ENCODE data around the gene KIF16B. TPM values are rescaled to one million over a fixed set of nuclear protein-coding genes. Genes with fewer than 3 reads are reported as not detected.

Gene KIF16B
- total RNA-seq, 1 experiment from 2014 or later = 7.0 TPM

DNA sequence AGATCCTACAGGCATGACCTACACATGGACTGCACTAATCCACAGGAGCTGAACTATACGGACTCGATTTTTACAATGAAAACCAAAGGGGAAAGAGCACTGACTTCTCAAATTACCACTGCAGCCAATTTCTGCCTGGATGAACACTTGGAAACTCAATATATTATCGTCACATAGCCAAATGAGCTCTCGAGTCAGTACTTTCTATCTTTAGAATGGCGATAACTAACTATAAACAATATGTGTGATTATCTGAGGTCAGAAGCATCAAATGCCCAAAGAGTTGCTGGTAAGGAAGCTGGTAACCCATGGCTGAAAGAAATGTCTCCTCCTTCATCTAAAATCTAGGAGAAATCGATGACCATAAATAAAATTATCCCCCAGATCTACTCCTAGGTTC is 86.7 kb downstream of the KIF16B start (continued):
- TF ChIP-seq, protein P1, sequence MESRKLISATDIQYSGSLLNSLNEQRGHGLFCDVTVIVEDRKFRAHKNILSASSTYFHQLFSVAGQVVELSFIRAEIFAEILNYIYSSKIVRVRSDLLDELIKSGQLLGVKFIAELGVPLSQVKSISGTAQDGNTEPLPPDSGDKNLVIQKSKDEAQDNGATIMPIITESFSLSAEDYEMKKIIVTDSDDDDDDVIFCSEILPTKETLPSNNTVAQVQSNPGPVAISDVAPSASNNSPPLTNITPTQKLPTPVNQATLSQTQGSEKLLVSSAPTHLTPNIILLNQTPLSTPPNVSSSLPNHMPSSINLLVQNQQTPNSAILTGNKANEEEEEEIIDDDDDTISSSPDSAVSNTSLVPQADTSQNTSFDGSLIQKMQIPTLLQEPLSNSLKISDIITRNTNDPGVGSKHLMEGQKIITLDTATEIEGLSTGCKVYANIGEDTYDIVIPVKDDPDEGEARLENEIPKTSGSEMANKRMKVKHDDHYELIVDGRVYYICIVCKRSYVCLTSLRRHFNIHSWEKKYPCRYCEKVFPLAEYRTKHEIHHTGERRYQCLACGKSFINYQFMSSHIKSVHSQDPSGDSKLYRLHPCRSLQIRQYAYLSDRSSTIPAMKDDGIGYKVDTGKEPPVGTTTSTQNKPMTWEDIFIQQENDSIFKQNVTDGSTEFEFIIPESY (IDR thresholded peaks at IDR 0.05; ENCODE audit: extremely low read depth, insufficient replicate concordance, low read length) = no peak
- TF ChIP-seq, protein P2, sequence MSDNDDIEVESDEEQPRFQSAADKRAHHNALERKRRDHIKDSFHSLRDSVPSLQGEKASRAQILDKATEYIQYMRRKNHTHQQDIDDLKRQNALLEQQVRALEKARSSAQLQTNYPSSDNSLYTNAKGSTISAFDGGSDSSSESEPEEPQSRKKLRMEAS (IDR thresholded peaks at IDR 0.05) = no peak
- TF ChIP-seq YY1 (IDR thresholded peaks at IDR 0.05; ENCODE audit: extremely low read depth, insufficient replicate concordance, low read depth, low read length) = no peak
- TF ChIP-seq, protein P3, sequence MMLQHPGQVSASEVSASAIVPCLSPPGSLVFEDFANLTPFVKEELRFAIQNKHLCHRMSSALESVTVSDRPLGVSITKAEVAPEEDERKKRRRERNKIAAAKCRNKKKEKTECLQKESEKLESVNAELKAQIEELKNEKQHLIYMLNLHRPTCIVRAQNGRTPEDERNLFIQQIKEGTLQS (IDR thresholded peaks at IDR 0.05) = no peak

DNA sequence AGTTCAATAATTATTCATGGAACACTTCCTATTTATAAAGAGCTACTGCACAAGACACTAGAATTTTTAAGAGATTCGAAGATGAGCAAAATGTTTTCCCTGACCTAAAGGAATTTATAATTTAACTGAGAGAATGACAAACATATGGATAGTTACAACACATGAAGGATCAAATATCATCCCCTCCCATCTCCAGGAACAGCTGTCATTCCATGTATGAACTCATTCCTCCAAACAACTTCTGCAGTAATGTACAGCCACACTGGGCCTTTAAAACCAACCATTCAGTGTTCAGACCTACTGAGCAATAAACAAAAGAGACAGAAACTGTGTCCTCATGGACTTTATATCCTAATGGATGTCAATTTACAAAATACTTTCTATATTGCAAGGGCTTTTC is 87.8 kb downstream of the KIF16B start:
- H3K4me3 ChIP-seq (replicated peaks in 1 of 2; ENCODE audit: low read depth in 1 of 2, low read length in 2 of 2) = no peak overlapping the region
- POLR2A ChIA-PET = no interaction called here
- no peak overlapping the region for H3K9ac ChIP-seq (ENCODE audit: low read length)
- no peak overlapping the region for H3K4me2 ChIP-seq (ENCODE audit: low read length)
- no peak overlapping the region for H2AFZ ChIP-seq (ENCODE audit: low read depth, low read length, poor library complexity, severe bottlenecking)
- RAD21 ChIA-PET (ENCODE audit: low non-redundant PET in 1 of 2, low total read pairs in 2 of 2, uncharacterized antibody in 2 of 2, unreplicated experiment in 2 of 2) = no interaction called here
- H3K79me2 ChIP-seq (ENCODE audit: insufficient read depth, low read length) = no peaks in the 10 kb centered on the region
- CTCF ChIA-PET = interaction anchor here (1.6 kb wide), 1 partner anchor 9 kb away, joined by 5 read pairs; no protein-coding TSS in a partner anchor
- H3K27ac ChIP-seq (ENCODE audit: low read depth, low read length) = no peak overlapping the region
- no TSS peak for BruUV-seq (replicated peaks)
- H4K20me1 ChIP-seq (ENCODE audit: insufficient read depth) = no peaks in the 10 kb centered on the region
- intact Hi-C loops (cut with micrococcal nuclease) = no loop called here
- H3K27me3 ChIP-seq (ENCODE audit: insufficient read depth, low read length) = no peaks in the 10 kb centered on the region
- no peak for DNase-seq (ENCODE audit: low read depth, low spot score)
- H3K9me2 ChIP-seq (ENCODE audit: insufficient read depth) = no peaks in the 10 kb centered on the region
- H3K4me1 ChIP-seq (ENCODE audit: control insufficient read depth in 1 of 2, insufficient read depth in 2 of 2, low read length in 2 of 2) = no peaks in the 10 kb centered on the region
- ATAC-seq = no peak
- no peaks in the 10 kb centered on the region for H3K36me3 ChIP-seq (ENCODE audit: control insufficient read depth in 1 of 2, insufficient read depth in 2 of 2, low read length in 2 of 2)
- no peaks in the 10 kb centered on the region for H3K9me3 ChIP-seq (ENCODE audit: control insufficient read depth in 1 of 2, insufficient read depth in 1 of 2, low read depth in 1 of 2, low read length in 2 of 2)
- TF ChIP-seq TCF7L2 (IDR thresholded peaks at IDR 0.05; ENCODE audit: borderline replicate concordance, extremely low read depth, insufficient read depth, insufficient read length) (no peak), CBX3 (IDR thresholded peaks at IDR 0.05; ENCODE audit: low read depth) (no peak), EZH2phosphoT487 (IDR thresholded peaks at IDR 0.05; ENCODE audit: borderline replicate concordance) (no peak), SRF (IDR thresholded peaks at IDR 0.05; ENCODE audit: low read depth) (no peak), YY1 (IDR thresholded peaks at IDR 0.05; ENCODE audit: extremely low read depth, insufficient replicate concordance, low read depth, low read length) (no peak), POLR2A (IDR thresholded peaks at IDR 0.05; ENCODE audit: borderline replicate concordance, extremely low read depth, insufficient read depth, insufficient read length) (no peak), POLR2AphosphoS5 (IDR thresholded peaks at IDR 0.05; ENCODE audit: low read depth, low read length) (no peak), SIN3A (IDR thresholded peaks at IDR 0.05; ENCODE audit: low read depth) (no peak), CEBPB (IDR thresholded peaks at IDR 0.05; ENCODE audit: low read depth) (no peak), FOSL1 (IDR thresholded peaks at IDR 0.05; ENCODE audit: low read depth) (no peak), EGR1 (IDR thresholded peaks at IDR 0.05; ENCODE audit: low read depth) (no peak)
- TF ChIP-seq, protein P4, sequence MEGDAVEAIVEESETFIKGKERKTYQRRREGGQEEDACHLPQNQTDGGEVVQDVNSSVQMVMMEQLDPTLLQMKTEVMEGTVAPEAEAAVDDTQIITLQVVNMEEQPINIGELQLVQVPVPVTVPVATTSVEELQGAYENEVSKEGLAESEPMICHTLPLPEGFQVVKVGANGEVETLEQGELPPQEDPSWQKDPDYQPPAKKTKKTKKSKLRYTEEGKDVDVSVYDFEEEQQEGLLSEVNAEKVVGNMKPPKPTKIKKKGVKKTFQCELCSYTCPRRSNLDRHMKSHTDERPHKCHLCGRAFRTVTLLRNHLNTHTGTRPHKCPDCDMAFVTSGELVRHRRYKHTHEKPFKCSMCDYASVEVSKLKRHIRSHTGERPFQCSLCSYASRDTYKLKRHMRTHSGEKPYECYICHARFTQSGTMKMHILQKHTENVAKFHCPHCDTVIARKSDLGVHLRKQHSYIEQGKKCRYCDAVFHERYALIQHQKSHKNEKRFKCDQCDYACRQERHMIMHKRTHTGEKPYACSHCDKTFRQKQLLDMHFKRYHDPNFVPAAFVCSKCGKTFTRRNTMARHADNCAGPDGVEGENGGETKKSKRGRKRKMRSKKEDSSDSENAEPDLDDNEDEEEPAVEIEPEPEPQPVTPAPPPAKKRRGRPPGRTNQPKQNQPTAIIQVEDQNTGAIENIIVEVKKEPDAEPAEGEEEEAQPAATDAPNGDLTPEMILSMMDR (IDR thresholded peaks at IDR 0.05 in 2 of 3, conservative IDR thresholded peaks at IDR 0.05 in 1 of 3; ENCODE audit: borderline replicate concordance in 1 of 3, insufficient read depth in 1 of 3, low read depth in 2 of 3, low read length in 2 of 3) = no peak
- TF ChIP-seq, protein P2 (IDR thresholded peaks at IDR 0.05) = no peak
- TF ChIP-seq, protein P5, sequence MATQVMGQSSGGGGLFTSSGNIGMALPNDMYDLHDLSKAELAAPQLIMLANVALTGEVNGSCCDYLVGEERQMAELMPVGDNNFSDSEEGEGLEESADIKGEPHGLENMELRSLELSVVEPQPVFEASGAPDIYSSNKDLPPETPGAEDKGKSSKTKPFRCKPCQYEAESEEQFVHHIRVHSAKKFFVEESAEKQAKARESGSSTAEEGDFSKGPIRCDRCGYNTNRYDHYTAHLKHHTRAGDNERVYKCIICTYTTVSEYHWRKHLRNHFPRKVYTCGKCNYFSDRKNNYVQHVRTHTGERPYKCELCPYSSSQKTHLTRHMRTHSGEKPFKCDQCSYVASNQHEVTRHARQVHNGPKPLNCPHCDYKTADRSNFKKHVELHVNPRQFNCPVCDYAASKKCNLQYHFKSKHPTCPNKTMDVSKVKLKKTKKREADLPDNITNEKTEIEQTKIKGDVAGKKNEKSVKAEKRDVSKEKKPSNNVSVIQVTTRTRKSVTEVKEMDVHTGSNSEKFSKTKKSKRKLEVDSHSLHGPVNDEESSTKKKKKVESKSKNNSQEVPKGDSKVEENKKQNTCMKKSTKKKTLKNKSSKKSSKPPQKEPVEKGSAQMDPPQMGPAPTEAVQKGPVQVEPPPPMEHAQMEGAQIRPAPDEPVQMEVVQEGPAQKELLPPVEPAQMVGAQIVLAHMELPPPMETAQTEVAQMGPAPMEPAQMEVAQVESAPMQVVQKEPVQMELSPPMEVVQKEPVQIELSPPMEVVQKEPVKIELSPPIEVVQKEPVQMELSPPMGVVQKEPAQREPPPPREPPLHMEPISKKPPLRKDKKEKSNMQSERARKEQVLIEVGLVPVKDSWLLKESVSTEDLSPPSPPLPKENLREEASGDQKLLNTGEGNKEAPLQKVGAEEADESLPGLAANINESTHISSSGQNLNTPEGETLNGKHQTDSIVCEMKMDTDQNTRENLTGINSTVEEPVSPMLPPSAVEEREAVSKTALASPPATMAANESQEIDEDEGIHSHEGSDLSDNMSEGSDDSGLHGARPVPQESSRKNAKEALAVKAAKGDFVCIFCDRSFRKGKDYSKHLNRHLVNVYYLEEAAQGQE (IDR thresholded peaks at IDR 0.05; ENCODE audit: low read depth) = no peak
- TF ChIP-seq, protein P3 (IDR thresholded peaks at IDR 0.05) = no peak
